Adrenal gland (tissue), 5 donors: ENCODE data around the gene MGRN1.

Experiments used
- POLR2A ChIP-seq, 2 donors: fragments of 450-650 bp; IDR thresholded peaks; one replicate each; pipeline ENCODE4 v1.6.1; 2017; ENCODE audit warnings: antibody characterized with exemption in 2 of 2, mild to moderate bottlenecking in 2 of 2, moderate library complexity in 1 of 2
- TF ChIP-seq, protein P1 (sequence below), 6 experiments: fragments of 450-650 bp in 4 of 6; fragments of 200-600 bp in 2 of 6; sonication (generic) in 1 of 6; IDR thresholded peaks; 1 replicate in 5 of 6; 2 replicates in 1 of 6; pipeline versions ENCODE4 v1.5.1 to v1.8.0; 2016 to 2021; ENCODE audit warnings: antibody characterized with exemption in 6 of 6, mild to moderate bottlenecking in 2 of 6, moderate library complexity in 1 of 6
- donor health status: DM: no; HTN: no; CAD: no.

DNA sequence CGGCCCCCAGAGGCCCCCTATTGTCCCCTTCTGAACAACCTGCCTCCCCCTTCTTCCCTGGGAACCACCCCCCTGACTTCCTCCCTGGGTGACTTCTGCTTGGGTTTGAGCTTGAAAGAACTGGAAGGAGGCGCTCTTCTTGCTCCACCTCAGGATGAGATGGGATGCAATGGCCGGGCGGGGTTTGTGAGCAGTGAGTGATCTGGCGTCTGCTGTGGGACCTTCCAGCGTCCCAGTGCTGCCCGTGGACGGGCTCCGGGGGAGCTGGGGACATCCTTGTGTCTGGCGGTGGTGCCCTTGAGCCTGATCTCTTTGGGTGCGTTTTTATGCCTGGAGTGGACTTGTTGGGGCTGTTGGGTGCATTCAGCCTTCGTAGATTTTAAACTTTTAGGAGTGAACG, 11.6 kb downstream of the MGRN1 start:
- TF ChIP-seq, protein P1, sequence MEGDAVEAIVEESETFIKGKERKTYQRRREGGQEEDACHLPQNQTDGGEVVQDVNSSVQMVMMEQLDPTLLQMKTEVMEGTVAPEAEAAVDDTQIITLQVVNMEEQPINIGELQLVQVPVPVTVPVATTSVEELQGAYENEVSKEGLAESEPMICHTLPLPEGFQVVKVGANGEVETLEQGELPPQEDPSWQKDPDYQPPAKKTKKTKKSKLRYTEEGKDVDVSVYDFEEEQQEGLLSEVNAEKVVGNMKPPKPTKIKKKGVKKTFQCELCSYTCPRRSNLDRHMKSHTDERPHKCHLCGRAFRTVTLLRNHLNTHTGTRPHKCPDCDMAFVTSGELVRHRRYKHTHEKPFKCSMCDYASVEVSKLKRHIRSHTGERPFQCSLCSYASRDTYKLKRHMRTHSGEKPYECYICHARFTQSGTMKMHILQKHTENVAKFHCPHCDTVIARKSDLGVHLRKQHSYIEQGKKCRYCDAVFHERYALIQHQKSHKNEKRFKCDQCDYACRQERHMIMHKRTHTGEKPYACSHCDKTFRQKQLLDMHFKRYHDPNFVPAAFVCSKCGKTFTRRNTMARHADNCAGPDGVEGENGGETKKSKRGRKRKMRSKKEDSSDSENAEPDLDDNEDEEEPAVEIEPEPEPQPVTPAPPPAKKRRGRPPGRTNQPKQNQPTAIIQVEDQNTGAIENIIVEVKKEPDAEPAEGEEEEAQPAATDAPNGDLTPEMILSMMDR (IDR thresholded peaks at IDR 0.05): no peak
- no peak for TF ChIP-seq POLR2A (IDR thresholded peaks at IDR 0.05)
